GM12891 (cell line): ENCODE data around the gene SLC24A5.

Experiments used
- POLR2A ChIP-seq: IDR thresholded peaks from 2 replicates; pipeline ENCODE4 v1.6.1; 2011; ENCODE audit warnings: low read depth, low read length, control low read depth
- POLR2AphosphoS5 ChIP-seq: IDR thresholded peaks from 2 replicates; pipeline ENCODE4 v1.6.1; 2011; ENCODE audit warnings: low read depth, low read length, control low read depth
- SPI1 ChIP-seq: IDR thresholded peaks from 2 replicates; pipeline ENCODE4 v1.6.1; 2011; ENCODE audit warnings: low read depth, low read length, control low read depth

DNA sequence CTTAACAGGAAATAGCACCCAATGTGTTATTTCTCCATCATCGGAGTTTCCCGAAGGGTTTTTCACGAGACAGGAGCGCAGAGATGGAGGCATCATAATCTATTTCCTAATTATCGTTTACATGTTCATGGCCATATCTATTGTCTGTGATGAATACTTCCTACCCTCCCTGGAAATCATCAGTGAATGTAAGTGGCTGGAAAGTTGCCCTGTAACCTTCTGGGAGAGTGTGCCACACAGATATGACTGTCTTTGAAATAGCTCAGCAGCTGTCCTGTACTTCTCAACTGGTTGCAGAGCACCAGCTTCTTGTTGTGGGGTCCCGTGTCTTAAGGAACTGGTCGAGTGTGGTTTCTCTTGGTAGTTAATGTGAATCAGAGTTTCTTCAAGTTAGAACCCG lies 1.1 kb downstream of the SLC24A5 start:
- TF ChIP-seq POLR2A (no peak), POLR2AphosphoS5 (no peak), SPI1 (no peak)
